CD4-positive, alpha-beta T cell treated with Interferon alpha-2 for 1 hour (primary cell): ENCODE results near the gene TNRC6C.
"Not testable (repeated sequence)": the region's sequence is repeated elsewhere in the genome, so short reads cannot be mapped to it uniquely, and the experiment has no call there.

Experiments used
- DNase-seq, 2 donors: peaks; one replicate each; pipeline ENCODE4 v3.0.0-alpha.2; 2020 to 2022

Gene TNRC6C

GRCh38 chr17:78128551-78129350, 170.2 kb downstream of the TNRC6C start, which contains the start of gene TMC6:
Gene TMC6 (minus strand): TSS chr17:78128755. CDS start chr17:78126832, 1,923 bp downstream.
- DNase-seq: peak; percentile 68 to 79

GRCh38 chr17:78129351-78130089, 171.0 kb downstream of the TNRC6C start:
- DNase-seq: peak; percentile 35 to 56

GRCh38 chr17:78130090-78130436, 171.6 kb downstream of the TNRC6C start:
- no peak for DNase-seq

GRCh38 chr17:78130437-78131101, 172.1 kb downstream of the TNRC6C start, which contains the start of gene TMC8:
Gene TMC8 (plus strand): TSS chr17:78130771. CDS start chr17:78131589, 818 bp downstream.
- DNase-seq: peak; percentile 76 to 90

- DNase-seq: no peak
Observed at GRCh38 chr17:78131172-78132083, 172.9 kb downstream of the TNRC6C start.

- peak; percentile 83 to 86 for DNase-seq
Observed at GRCh38 chr17:78132084-78132676, 173.7 kb downstream of the TNRC6C start.

GRCh38 chr17:78132767-78133178, 174.3 kb downstream of the TNRC6C start:
- DNase-seq: no peak

- no peak for DNase-seq
Observed at GRCh38 chr17:78133179-78133951, 174.9 kb downstream of the TNRC6C start.

- peak; percentile 85 to 90 for DNase-seq
Observed at GRCh38 chr17:78133971-78134898, 175.7 kb downstream of the TNRC6C start.

- no peak for DNase-seq
Observed at GRCh38 chr17:78134899-78135385, 176.4 kb downstream of the TNRC6C start.

- no peak for DNase-seq
Observed at GRCh38 chr17:78135858-78136500, 177.5 kb downstream of the TNRC6C start.

GRCh38 chr17:78137392-78138203, 179.1 kb downstream of the TNRC6C start:
- peak in 1 of 2 donors; percentile 41 for DNase-seq

- no peak for DNase-seq
Observed at GRCh38 chr17:78138204-78139060, 179.9 kb downstream of the TNRC6C start.

- DNase-seq: not testable (repeated sequence)
Observed at GRCh38 chr17:78139861-78140168, 181.3 kb downstream of the TNRC6C start.

GRCh38 chr17:78140169-78141051, 181.9 kb downstream of the TNRC6C start:
- peak; percentile 97 for DNase-seq

GRCh38 chr17:78141437-78142118, 183.1 kb downstream of the TNRC6C start:
- no peak for DNase-seq
